ENCODE measurements around the gene TBC1D4. TPM values are rescaled to one million over a fixed set of nuclear protein-coding genes. Genes with fewer than 3 reads are reported as not detected.
A peak's percentile ranks its signal among the peaks of the same experiment; 100 is the strongest.

The TBC1D4 gene
- total and polyA plus RNA-seq, 10 of the 15 experiments (the other 5 are each of a cell fraction or from before 2014, with no cell fraction given): 11.0 to 38.6 (median 25.5) TPM

DNA sequence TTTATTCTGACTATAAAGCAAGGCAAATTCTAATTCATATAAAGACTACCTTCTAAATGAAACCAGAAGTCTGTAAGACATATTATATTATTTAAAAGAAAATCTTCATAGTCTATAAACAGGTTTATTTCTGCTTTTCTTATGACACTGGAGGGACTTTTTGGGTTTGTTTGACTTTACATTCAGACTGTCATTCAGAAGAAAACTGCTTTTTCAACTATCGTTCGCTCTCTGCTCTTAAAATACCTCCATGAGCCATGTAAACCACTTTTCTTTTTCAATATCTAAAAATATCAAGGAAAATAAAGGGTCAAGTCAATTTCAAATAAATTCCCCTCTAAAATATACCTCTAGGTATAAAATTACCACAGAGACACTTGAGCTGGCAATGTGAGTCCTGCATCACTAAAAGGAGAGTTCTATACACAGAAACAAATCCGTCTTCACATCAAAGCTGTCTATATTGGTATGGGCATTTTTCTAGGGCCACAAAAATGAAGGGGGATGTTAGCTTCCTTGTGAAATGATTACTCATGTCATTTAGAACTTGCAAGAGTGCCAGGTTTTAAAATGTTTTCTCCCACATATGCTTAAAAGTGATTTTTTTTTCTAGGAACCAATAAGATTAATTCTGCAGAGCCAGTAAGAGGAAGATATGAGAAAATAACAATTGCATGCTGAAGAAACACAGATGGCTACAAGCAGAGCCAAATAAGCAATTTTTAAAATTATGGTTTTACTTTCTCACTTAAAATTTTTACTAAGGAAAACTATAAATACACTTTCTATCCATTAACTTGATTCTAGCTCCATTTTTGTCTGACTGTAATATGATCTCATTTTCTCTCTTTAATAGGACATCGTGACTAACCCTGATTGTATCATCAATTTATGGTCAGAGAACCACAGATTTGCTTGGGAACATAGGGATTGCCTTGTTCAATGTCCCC, 181.8 kb downstream of the TBC1D4 start (continued):
- TF ChIP-seq NR2F1 (conservative IDR thresholded peaks at IDR 0.05) (no peak), SMC3 (IDR thresholded peaks at IDR 0.05; ENCODE audit: borderline replicate concordance, low read length) (no peak), ATF7 (IDR thresholded peaks at IDR 0.05; ENCODE audit: low read depth) (peak; percentile 51; the same call in 1 of the 2 replicates), YY1 (IDR thresholded peaks at IDR 0.05; ENCODE audit: low read depth, low read length) (no peak), CHD1 (IDR thresholded peaks at IDR 0.05; ENCODE audit: low read depth, low read length) (no peak), HDGF (IDR thresholded peaks at IDR 0.05) (no peak), YBX1 (IDR thresholded peaks at IDR 0.05) (no peak), FOS (IDR thresholded peaks at IDR 0.05; ENCODE audit: borderline replicate concordance, extremely low read depth, insufficient read length) (no peak), KLF5 (IDR thresholded peaks at IDR 0.05; ENCODE audit: partially characterized antibody) (no peak), SMAD1 (IDR thresholded peaks at IDR 0.05; ENCODE audit: low read depth, partially characterized antibody) (no peak), RFX5 (IDR thresholded peaks at IDR 0.05; ENCODE audit: low read depth, low read length) (no peak), CREM (IDR thresholded peaks at IDR 0.05; ENCODE audit: low read depth) (peak; percentile 39; the same call in 1 of the 2 replicates), PAX5 (IDR thresholded peaks at IDR 0.05; ENCODE audit: borderline replicate concordance, low read depth, low read length) (0 out of 2 replicates have a peak, but pooled peaks have one; percentile 20), SRF (IDR thresholded peaks at IDR 0.05; ENCODE audit: low read depth in 2 of 2, low read length in 2 of 2) (no peak), NR2C1 (IDR thresholded peaks at IDR 0.05) (no peak), GATAD2B (conservative IDR thresholded peaks at IDR 0.05; ENCODE audit: low read depth) (no peak), RB1 (IDR thresholded peaks at IDR 0.05; ENCODE audit: borderline replicate concordance) (no peak), NR2C2 (IDR thresholded peaks at IDR 0.05; ENCODE audit: borderline replicate concordance, control insufficient read depth, insufficient read length, low read depth) (no peak), MYB (IDR thresholded peaks at IDR 0.05; ENCODE audit: borderline replicate concordance, low read depth, low read length) (no peak), MEF2B (IDR thresholded peaks at IDR 0.05; ENCODE audit: partially characterized antibody, poor library complexity, severe bottlenecking) (peak; percentile 83), MEF2A (IDR thresholded peaks at IDR 0.05; ENCODE audit: insufficient read depth, low read depth, low read length) (0 out of 2 replicates have a peak, but pooled peaks have one; percentile 70), KAT2A (conservative IDR thresholded peaks at IDR 0.05; ENCODE audit: control insufficient read depth, low read depth, low read length) (no peak), SP1 (IDR thresholded peaks at IDR 0.05; ENCODE audit: low read depth, low read length) (peak; percentile 41), SUZ12 (IDR thresholded peaks at IDR 0.05; ENCODE audit: unreplicated experiment) (no peak), POLR2AphosphoS5 (IDR thresholded peaks at IDR 0.05; ENCODE audit: low read length) (no peak), CBFB (IDR thresholded peaks at IDR 0.05; ENCODE audit: low read depth) (peak; percentile 43; the same call in 1 of the 2 replicates), POU2F2 (IDR thresholded peaks at IDR 0.05; ENCODE audit: borderline replicate concordance, low read depth, low read length) (no peak), SPI1 (IDR thresholded peaks at IDR 0.05; ENCODE audit: borderline replicate concordance, insufficient read depth, low read depth, low read length) (no peak)
- TF ChIP-seq, protein P1, sequence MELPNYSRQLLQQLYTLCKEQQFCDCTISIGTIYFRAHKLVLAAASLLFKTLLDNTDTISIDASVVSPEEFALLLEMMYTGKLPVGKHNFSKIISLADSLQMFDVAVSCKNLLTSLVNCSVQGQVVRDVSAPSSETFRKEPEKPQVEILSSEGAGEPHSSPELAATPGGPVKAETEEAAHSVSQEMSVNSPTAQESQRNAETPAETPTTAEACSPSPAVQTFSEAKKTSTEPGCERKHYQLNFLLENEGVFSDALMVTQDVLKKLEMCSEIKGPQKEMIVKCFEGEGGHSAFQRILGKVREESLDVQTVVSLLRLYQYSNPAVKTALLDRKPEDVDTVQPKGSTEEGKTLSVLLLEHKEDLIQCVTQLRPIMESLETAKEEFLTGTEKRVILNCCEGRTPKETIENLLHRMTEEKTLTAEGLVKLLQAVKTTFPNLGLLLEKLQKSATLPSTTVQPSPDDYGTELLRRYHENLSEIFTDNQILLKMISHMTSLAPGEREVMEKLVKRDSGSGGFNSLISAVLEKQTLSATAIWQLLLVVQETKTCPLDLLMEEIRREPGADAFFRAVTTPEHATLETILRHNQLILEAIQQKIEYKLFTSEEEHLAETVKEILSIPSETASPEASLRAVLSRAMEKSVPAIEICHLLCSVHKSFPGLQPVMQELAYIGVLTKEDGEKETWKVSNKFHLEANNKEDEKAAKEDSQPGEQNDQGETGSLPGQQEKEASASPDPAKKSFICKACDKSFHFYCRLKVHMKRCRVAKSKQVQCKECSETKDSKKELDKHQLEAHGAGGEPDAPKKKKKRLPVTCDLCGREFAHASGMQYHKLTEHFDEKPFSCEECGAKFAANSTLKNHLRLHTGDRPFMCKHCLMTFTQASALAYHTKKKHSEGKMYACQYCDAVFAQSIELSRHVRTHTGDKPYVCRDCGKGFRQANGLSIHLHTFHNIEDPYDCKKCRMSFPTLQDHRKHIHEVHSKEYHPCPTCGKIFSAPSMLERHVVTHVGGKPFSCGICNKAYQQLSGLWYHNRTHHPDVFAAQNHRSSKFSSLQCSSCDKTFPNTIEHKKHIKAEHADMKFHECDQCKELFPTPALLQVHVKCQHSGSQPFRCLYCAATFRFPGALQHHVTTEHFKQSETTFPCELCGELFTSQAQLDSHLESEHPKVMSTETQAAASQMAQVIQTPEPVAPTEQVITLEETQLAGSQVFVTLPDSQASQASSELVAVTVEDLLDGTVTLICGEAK (IDR thresholded peaks at IDR 0.05; ENCODE audit: borderline replicate concordance): no peak

Data from GM12878 (cell line).